Fibroblast of lung (primary cell): Measurements from ENCODE around the gene TXK. TPM values are rescaled to one million over a fixed set of nuclear protein-coding genes. Genes with fewer than 3 reads are reported as not detected.
A peak's percentile ranks its signal among the peaks of the same experiment; 100 is the strongest.

Experiments used
- DNase-seq, 2 donors: peaks; one replicate each; pipeline versions ENCODE4 v3.0.0 to v3.0.0-alpha.2; 2010; ENCODE audit warnings: low read depth in 2 of 2
- H2AFZ ChIP-seq: 2 replicates; pipeline ENCODE4 v1.5.1; 2012; ENCODE audit warnings: low read length, control low read depth, inconsistent platforms
- H3K27ac ChIP-seq: 2 replicates; pipeline ENCODE4 v1.5.1; 2011; ENCODE audit warnings: low read length, control low read depth; ENCODE audit not compliant: insufficient read depth
- H3K27me3 ChIP-seq: 2 replicates; pipeline ENCODE4 v1.5.1; 2011; ENCODE audit warnings: mild to moderate bottlenecking, low read length; ENCODE audit not compliant: control insufficient read depth, insufficient read depth
- H3K36me3 ChIP-seq: 2 replicates; pipeline ENCODE4 v1.5.1; 2011; ENCODE audit warnings: low read length; ENCODE audit not compliant: control insufficient read depth, insufficient read depth
- H3K4me1 ChIP-seq: 2 replicates; pipeline ENCODE4 v1.5.1; 2011; ENCODE audit warnings: low read length; ENCODE audit not compliant: control insufficient read depth, insufficient read depth; ENCODE audit errors: extremely low read depth
- H3K4me2 ChIP-seq: 2 replicates; pipeline ENCODE4 v1.5.1; 2011; ENCODE audit warnings: low read length, control low read depth; ENCODE audit not compliant: insufficient read depth; ENCODE audit errors: extremely low read depth
- H3K4me3 ChIP-seq, 4 experiments: fragments of 200-600 bp in 1 of 4; sonication (generic) in 1 of 4; replicated peaks in 1 of 4; 2 replicates each; pipeline ENCODE4 v1.5.1; 2011 to 2016; ENCODE audit warnings: low read length in 4 of 4, low read depth in 3 of 4, mild to moderate bottlenecking in 3 of 4, control low read depth in 2 of 4, inconsistent platforms in 1 of 4, mixed read lengths in 1 of 4; ENCODE audit not compliant: insufficient read depth in 1 of 4; ENCODE audit errors: control extremely low read depth in 1 of 4
- H3K79me2 ChIP-seq: 2 replicates; pipeline ENCODE4 v1.5.1; 2012; ENCODE audit warnings: mild to moderate bottlenecking, low read length, inconsistent platforms; ENCODE audit not compliant: control insufficient read depth, insufficient read depth
- H3K9ac ChIP-seq: 2 replicates; pipeline ENCODE4 v1.5.1; 2011; ENCODE audit warnings: mild to moderate bottlenecking, low read length, control low read depth; ENCODE audit not compliant: insufficient read depth
- H3K9me3 ChIP-seq: 2 replicates; pipeline ENCODE4 v1.5.1; 2012; ENCODE audit warnings: low read depth, low read length; ENCODE audit not compliant: control insufficient read depth, insufficient read depth
- H4K20me1 ChIP-seq: 2 replicates; pipeline ENCODE4 v1.5.1; 2011; ENCODE audit warnings: low read length; ENCODE audit not compliant: control insufficient read depth, insufficient read depth; ENCODE audit errors: extremely low read depth
- CTCF ChIP-seq, 2 donors: IDR thresholded peaks in 1 of 2; conservative IDR thresholded peaks in 1 of 2; 1 replicate in 1 of 2; 2 replicates in 1 of 2; pipeline ENCODE4 v1.5.1; 2011 to 2012; ENCODE audit warnings: low read length in 2 of 2, control low read depth in 1 of 2, inconsistent platforms in 1 of 2, low read depth in 1 of 2, mild to moderate bottlenecking in 1 of 2
- EZH2 ChIP-seq: IDR thresholded peaks from 2 replicates; pipeline ENCODE4 v1.5.1; 2012; ENCODE audit warnings: low read length, control low read depth, mild to moderate bottlenecking; ENCODE audit errors: missing control alignments
- polyA plus RNA-seq, 2 donors: library from polyadenylated mRNA; depleted of rRNA in 1 of 2; stranded (reverse) in 1 of 2; unstranded in 1 of 2; fragments of >200 nt; gene quantifications; 2 replicates each; pipeline ENCODE4 v1.2.1, GENCODE V29; 2011 to 2012; ENCODE audit warnings: missing spikeins in 1 of 2
- total RNA-seq: library from RNA; depleted of rRNA; stranded (reverse); fragments of >200 nt; gene quantifications from 2 replicates; pipeline ENCODE4 v1.2.1, GENCODE V29; 2014

Gene TXK
- total and polyA plus RNA-seq, 2 donors (not counting 1 experiment from before 2014, with no cell fraction given) = 0.05 to 0.66 TPM

GRCh38 chr4:48078425-48078824 is 55.6 kb downstream of the TXK start:
- Histone ChIP-seq H3K4me2 (no peak overlapping the region), H3K27ac (no peak overlapping the region), H3K79me2 (no peaks in the 10 kb centered on the region), H3K36me3 (no peaks in the 10 kb centered on the region), H3K9ac (no peak overlapping the region), H3K4me1 (no peaks in the 10 kb centered on the region), H3K27me3 (no peaks in the 10 kb centered on the region), H4K20me1 (no peaks in the 10 kb centered on the region), H3K9me3 (no peaks in the 10 kb centered on the region), H2AFZ (no peak overlapping the region), H3K4me3 (no peak overlapping the region)
- TF ChIP-seq EZH2 = no peak
- TF ChIP-seq CTCF (conservative IDR thresholded peaks at IDR 0.05 in 1 of 2, IDR thresholded peaks at IDR 0.05 in 1 of 2; ENCODE audit: low read depth in 1 of 2, low read length in 2 of 2) = no peak
- no peak for DNase-seq

GRCh38 chr4:48074657-48075056 is 59.4 kb downstream of the TXK start:
- no peak overlapping the region for H3K4me2 ChIP-seq
- no peaks in the 10 kb centered on the region for H3K36me3 ChIP-seq
- no peak overlapping the region for H2AFZ ChIP-seq
- no peaks in the 10 kb centered on the region for H3K27me3 ChIP-seq
- H3K27ac ChIP-seq = no peak overlapping the region
- no peaks in the 10 kb centered on the region for H3K4me1 ChIP-seq
- no peak for DNase-seq
- TF ChIP-seq CTCF (conservative IDR thresholded peaks at IDR 0.05 in 1 of 2, IDR thresholded peaks at IDR 0.05 in 1 of 2; ENCODE audit: low read depth in 1 of 2, low read length in 2 of 2) (no peak), EZH2 (no peak)
- H3K9ac ChIP-seq = no peak overlapping the region
- no peak overlapping the region for H3K4me3 ChIP-seq
- H3K9me3 ChIP-seq = no peaks in the 10 kb centered on the region
- H3K79me2 ChIP-seq = no peaks in the 10 kb centered on the region
- H4K20me1 ChIP-seq = no peaks in the 10 kb centered on the region

- no peaks in the 10 kb centered on the region for H3K27me3 ChIP-seq
- H3K36me3 ChIP-seq = no peaks in the 10 kb centered on the region
- no peak overlapping the region for H3K9ac ChIP-seq
- no peaks in the 10 kb centered on the region for H3K4me1 ChIP-seq
- H3K4me2 ChIP-seq = no peak overlapping the region
- no peak overlapping the region for H2AFZ ChIP-seq
- no peak overlapping the region for H3K4me3 ChIP-seq
- H3K9me3 ChIP-seq = no peaks in the 10 kb centered on the region
- peak in 1 of 2 donors; percentile 45 for DNase-seq
- no peaks in the 10 kb centered on the region for H4K20me1 ChIP-seq
- no peak overlapping the region for H3K27ac ChIP-seq
- H3K79me2 ChIP-seq = no peaks in the 10 kb centered on the region
- TF ChIP-seq EZH2 (no peak), CTCF (conservative IDR thresholded peaks at IDR 0.05 in 1 of 2, IDR thresholded peaks at IDR 0.05 in 1 of 2; ENCODE audit: low read depth in 1 of 2, low read length in 2 of 2) (no peak)
These were observed 60.4 kb downstream of the TXK start for GRCh38 chr4:48073567-48074103.
